Measurements from ENCODE around the gene TSPEAR.

TSPEAR gene

DNA sequence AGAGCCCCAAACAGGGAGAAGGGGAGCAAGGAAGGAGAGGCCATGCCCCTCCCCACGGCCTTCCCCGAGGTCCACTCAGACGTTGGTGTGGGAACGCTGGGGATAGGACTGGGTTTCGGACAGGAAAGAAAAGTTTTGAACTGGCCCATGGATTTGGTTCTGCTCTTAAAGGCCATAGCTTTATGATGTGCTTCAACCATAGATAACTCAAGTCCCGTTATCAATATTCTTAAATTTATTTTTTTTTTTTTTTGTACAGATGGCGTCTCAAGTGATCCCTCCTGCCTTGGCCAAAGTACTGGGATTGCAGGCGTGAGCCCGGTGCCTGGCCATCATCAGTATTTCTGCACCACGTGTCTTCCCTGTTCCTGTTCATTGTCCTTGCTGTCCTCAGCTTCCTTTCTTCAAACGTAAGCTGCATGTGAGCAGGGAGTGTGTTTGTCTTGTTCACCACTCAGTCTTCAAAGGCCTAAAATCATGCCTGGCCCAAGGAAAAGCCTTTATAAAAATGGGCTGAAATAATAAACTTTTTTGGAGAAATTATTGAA, 170.6 kb downstream of the TSPEAR start:
- H3K9ac ChIP-seq (ENCODE audit: low read length) = no peak overlapping the region
- TF ChIP-seq, protein P1, sequence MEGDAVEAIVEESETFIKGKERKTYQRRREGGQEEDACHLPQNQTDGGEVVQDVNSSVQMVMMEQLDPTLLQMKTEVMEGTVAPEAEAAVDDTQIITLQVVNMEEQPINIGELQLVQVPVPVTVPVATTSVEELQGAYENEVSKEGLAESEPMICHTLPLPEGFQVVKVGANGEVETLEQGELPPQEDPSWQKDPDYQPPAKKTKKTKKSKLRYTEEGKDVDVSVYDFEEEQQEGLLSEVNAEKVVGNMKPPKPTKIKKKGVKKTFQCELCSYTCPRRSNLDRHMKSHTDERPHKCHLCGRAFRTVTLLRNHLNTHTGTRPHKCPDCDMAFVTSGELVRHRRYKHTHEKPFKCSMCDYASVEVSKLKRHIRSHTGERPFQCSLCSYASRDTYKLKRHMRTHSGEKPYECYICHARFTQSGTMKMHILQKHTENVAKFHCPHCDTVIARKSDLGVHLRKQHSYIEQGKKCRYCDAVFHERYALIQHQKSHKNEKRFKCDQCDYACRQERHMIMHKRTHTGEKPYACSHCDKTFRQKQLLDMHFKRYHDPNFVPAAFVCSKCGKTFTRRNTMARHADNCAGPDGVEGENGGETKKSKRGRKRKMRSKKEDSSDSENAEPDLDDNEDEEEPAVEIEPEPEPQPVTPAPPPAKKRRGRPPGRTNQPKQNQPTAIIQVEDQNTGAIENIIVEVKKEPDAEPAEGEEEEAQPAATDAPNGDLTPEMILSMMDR (IDR thresholded peaks at IDR 0.05; ENCODE audit: low read length) = no peak
- TF ChIP-seq EZH2 (IDR thresholded peaks at IDR 0.05; ENCODE audit: borderline replicate concordance, low read length) = no peak
- H4K20me1 ChIP-seq (ENCODE audit: insufficient read depth, low read length) = no peaks in the 10 kb centered on the region
- H3K9me3 ChIP-seq (ENCODE audit: low read length) = no peaks in the 10 kb centered on the region
- no peaks in the 10 kb centered on the region; the same call in 1 of the 2 replicates for H3K36me3 ChIP-seq (ENCODE audit: insufficient read depth, low read length)
- no peaks in the 10 kb centered on the region for H3K79me2 ChIP-seq (ENCODE audit: insufficient read depth, low read length)
- H3K27ac ChIP-seq (ENCODE audit: low read depth, low read length, poor library complexity, severe bottlenecking) = no peak overlapping the region
- H3K27me3 ChIP-seq (ENCODE audit: insufficient read depth, low read length) = no peaks in the 10 kb centered on the region
- no peaks in the 10 kb centered on the region for H3K4me1 ChIP-seq (ENCODE audit: insufficient read depth, low read length, severe bottlenecking)
- no peaks in the 10 kb centered on the region for H3F3A ChIP-seq (ENCODE audit: insufficient read depth, low read length)
- H3K9me2 ChIP-seq (ENCODE audit: low read depth, low read length) = no peaks in the 10 kb centered on the region
- H3K4me2 ChIP-seq (ENCODE audit: low read length) = no peak overlapping the region
- no peak overlapping the region for H2AFZ ChIP-seq (ENCODE audit: low read length)
- no peak overlapping the region for H3K4me3 ChIP-seq (ENCODE audit: low read depth, low read length, poor library complexity, severe bottlenecking)

DNA sequence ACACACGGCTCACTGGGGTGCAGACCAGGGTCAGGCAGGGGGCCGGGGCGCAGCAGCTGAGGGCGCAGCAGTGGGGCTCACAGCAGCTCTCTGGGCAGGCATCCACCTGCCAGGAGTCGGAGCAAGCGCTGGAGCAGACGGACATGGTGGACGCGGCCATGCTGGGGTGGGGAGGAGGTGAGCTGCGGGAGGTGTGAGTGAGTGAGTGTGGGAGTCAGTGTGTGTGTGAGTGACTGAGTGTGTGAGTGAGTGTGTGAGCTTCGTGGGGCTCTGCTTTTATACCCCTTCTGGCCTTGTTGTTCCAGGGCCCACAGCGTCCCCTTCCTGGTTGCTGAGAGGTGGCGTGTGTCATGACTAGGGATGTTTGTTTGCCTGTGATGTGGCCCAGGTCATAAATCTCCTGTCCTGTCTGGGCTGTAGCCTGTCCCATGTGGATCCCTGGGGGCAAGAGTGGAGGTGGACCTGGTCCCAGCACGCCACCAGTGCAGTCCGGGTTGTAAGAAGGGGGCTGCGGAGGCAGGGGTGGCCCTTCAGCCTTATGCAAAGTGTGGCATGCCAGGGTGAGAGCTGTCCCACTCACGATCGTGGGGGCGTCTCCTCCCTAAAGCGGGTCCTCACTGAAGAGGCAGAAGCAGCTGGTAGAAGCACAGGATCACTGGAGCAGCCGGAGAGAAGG, 171.2 kb downstream of the TSPEAR start, which contains the start of gene KRTAP10-1:
Gene KRTAP10-1, minus strand, starts transcription at position 205 of the 676 bp plus-strand sequence. Its CDS starts 45 bp downstream, at position 160.
- H3K9me3 ChIP-seq (ENCODE audit: low read length) = no peaks in the 10 kb centered on the region
- no peaks in the 10 kb centered on the region for H3K9me2 ChIP-seq (ENCODE audit: low read depth, low read length)
- H3K4me2 ChIP-seq (ENCODE audit: low read length) = no peak within 1 kb of the TSS
- no peaks in the 10 kb centered on the region for H4K20me1 ChIP-seq (ENCODE audit: insufficient read depth, low read length)
- H3K9ac ChIP-seq (ENCODE audit: low read length) = no peak within 1 kb of the TSS
- H3K36me3 ChIP-seq (ENCODE audit: insufficient read depth, low read length) = no peaks in the 10 kb centered on the region; the same call in 1 of the 2 replicates
- no peaks in the 10 kb centered on the region for H3K27me3 ChIP-seq (ENCODE audit: insufficient read depth, low read length)
- no peak within 1 kb of the TSS for H3K4me3 ChIP-seq (ENCODE audit: low read depth, low read length, poor library complexity, severe bottlenecking)
- no peaks in the 10 kb centered on the region for H3K79me2 ChIP-seq (ENCODE audit: insufficient read depth, low read length)
- H3F3A ChIP-seq (ENCODE audit: insufficient read depth, low read length) = no peaks in the 10 kb centered on the region
- H3K4me1 ChIP-seq (ENCODE audit: insufficient read depth, low read length, severe bottlenecking) = no peaks in the 10 kb centered on the region
- no peak within 1 kb of the TSS for H2AFZ ChIP-seq (ENCODE audit: low read length)
- TF ChIP-seq EZH2 (IDR thresholded peaks at IDR 0.05; ENCODE audit: borderline replicate concordance, low read length) = no peak
- TF ChIP-seq, protein P1 (IDR thresholded peaks at IDR 0.05; ENCODE audit: low read length) = no peak
- H3K27ac ChIP-seq (ENCODE audit: low read depth, low read length, poor library complexity, severe bottlenecking) = no peak within 1 kb of the TSS

DNA sequence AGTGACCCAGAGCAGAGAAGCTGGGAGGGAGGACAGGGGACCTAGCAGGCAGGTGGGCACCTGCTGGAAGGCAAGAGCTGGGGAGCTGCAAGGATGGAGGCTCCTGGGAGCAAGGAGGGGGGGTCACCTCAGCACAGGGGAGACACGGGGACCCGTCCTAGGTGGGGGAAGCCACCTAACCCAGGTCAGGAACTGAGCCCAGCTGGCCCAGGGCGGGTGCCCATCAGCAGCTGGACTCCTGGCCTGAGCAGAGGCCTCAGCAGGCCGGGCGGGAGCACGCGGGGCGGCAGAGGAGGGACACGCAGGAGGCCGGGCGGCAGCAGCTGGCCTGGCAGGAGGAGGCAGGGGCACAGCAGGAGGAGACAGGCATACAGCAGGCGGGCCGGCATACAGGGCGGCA, 172.3 kb downstream of the TSPEAR start:
- H3K36me3 ChIP-seq (ENCODE audit: insufficient read depth, low read length) = no peaks in the 10 kb centered on the region; the same call in 1 of the 2 replicates
- no peak overlapping the region for H3K4me2 ChIP-seq (ENCODE audit: low read length)

More for the DNA sequence above, 172.3 kb downstream of the TSPEAR start:
- no peaks in the 10 kb centered on the region for H4K20me1 ChIP-seq (ENCODE audit: insufficient read depth, low read length)
- H3K4me3 ChIP-seq (ENCODE audit: low read depth, low read length, poor library complexity, severe bottlenecking) = no peak overlapping the region
- no peaks in the 10 kb centered on the region for H3K79me2 ChIP-seq (ENCODE audit: insufficient read depth, low read length)
- H3F3A ChIP-seq (ENCODE audit: insufficient read depth, low read length) = no peaks in the 10 kb centered on the region
- no peaks in the 10 kb centered on the region for H3K9me2 ChIP-seq (ENCODE audit: low read depth, low read length)
- no peak overlapping the region for H3K9ac ChIP-seq (ENCODE audit: low read length)
- no peak overlapping the region for H2AFZ ChIP-seq (ENCODE audit: low read length)
- H3K9me3 ChIP-seq (ENCODE audit: low read length) = no peaks in the 10 kb centered on the region
- H3K4me1 ChIP-seq (ENCODE audit: insufficient read depth, low read length, severe bottlenecking) = no peaks in the 10 kb centered on the region
- H3K27ac ChIP-seq (ENCODE audit: low read depth, low read length, poor library complexity, severe bottlenecking) = no peak overlapping the region
- TF ChIP-seq, protein P1 (IDR thresholded peaks at IDR 0.05; ENCODE audit: low read length) = no peak
- TF ChIP-seq EZH2 (IDR thresholded peaks at IDR 0.05; ENCODE audit: borderline replicate concordance, low read length) = no peak
- H3K27me3 ChIP-seq (ENCODE audit: insufficient read depth, low read length) = no peaks in the 10 kb centered on the region
